NCI-H187 treated with DMSO at 0.1 percent for 48 hours (cell line): ENCODE measurements around the gene TBX6.

Experiments
- DNase-seq: peaks from one replicate; lab custom pipeline; 2025; lab: John Stamatoyannopoulos, UW

Gene TBX6

GRCh38 chr16:30086291-30087140 is 5.2 kb downstream of the TBX6 start:
- DNase-seq = no peak

GRCh38 chr16:30085820-30086219 is 5.9 kb downstream of the TBX6 start:
- DNase-seq = no peak

- DNase-seq = no peak
Observed at GRCh38 chr16:30085247-30085646, 6.5 kb downstream of the TBX6 start.

GRCh38 chr16:30084816-30085159 is 6.9 kb downstream of the TBX6 start:
- DNase-seq = no peak

GRCh38 chr16:30084096-30084815 is 7.5 kb downstream of the TBX6 start:
- DNase-seq = no peak

GRCh38 chr16:30083216-30084055 is 8.3 kb downstream of the TBX6 start:
- DNase-seq = no peak

GRCh38 chr16:30082545-30083090 is 9.1 kb downstream of the TBX6 start:
- no peak for DNase-seq

GRCh38 chr16:30079480-30079879 is 12.2 kb downstream of the TBX6 start:
- DNase-seq = no peak

GRCh38 chr16:30078744-30079143 is 13.0 kb downstream of the TBX6 start:
- no peak for DNase-seq

- DNase-seq = no peak
Observed at GRCh38 chr16:30077656-30078055, 14.1 kb downstream of the TBX6 start.

GRCh38 chr16:30076276-30076791 is 15.4 kb downstream of the TBX6 start:
- no peak for DNase-seq

GRCh38 chr16:30075503-30076275 is 16.0 kb downstream of the TBX6 start, which contains the start of gene PPP4C:
TSS of gene PPP4C (plus strand) at chr16:30075994. CDS start at chr16:30076378, 384 bp downstream.
- peak; percentile 24 for DNase-seq

GRCh38 chr16:30070490-30070889 is 21.2 kb downstream of the TBX6 start:
- DNase-seq = no peak

- no peak for DNase-seq
Observed at GRCh38 chr16:30069611-30070462, 21.9 kb downstream of the TBX6 start.

- no peak for DNase-seq
Observed at GRCh38 chr16:30068750-30069610, 22.7 kb downstream of the TBX6 start.

- DNase-seq = no peak
Observed at GRCh38 chr16:30068333-30068732, 23.4 kb downstream of the TBX6 start.

GRCh38 chr16:30067584-30067916 is 24.2 kb downstream of the TBX6 start:
- DNase-seq = no peak

- DNase-seq = no peak
Observed at GRCh38 chr16:30066761-30067583, 24.8 kb downstream of the TBX6 start.
